Body of pancreas (tissue), 4 donors: ENCODE results near the gene WDFY4.

Source experiments
- CTCF ChIP-seq, 7 experiments: fragments of 450-650 bp in 4 of 7; fragments of 200-600 bp in 3 of 7; sonication (generic) in 3 of 7; IDR thresholded peaks; one replicate each; pipeline ENCODE4 v1.5.1; 2016 to 2019; ENCODE audit warnings: antibody characterized with exemption in 7 of 7
- POLR2A ChIP-seq, 3 donors: fragments of 450-650 bp; IDR thresholded peaks; one replicate each; pipeline ENCODE4 v1.6.1; 2016; ENCODE audit warnings: antibody characterized with exemption in 3 of 3, mild to moderate bottlenecking in 2 of 3

GRCh38 chr10:49005270-49005669, 320.6 kb downstream of the WDFY4 start:
- TF ChIP-seq CTCF (IDR thresholded peaks at IDR 0.05) (no peak), POLR2A (IDR thresholded peaks at IDR 0.05) (no peak)
